ENCODE data around the gene ITCH. TPM values are rescaled to one million over a fixed set of nuclear protein-coding genes. Genes with fewer than 3 reads are reported as not detected.

ITCH gene
- total and polyA plus RNA-seq, 2 donors (not counting 3 experiments of a cell fraction or from before 2014, with no cell fraction given), result 6.4 to 57.4 TPM

DNA sequence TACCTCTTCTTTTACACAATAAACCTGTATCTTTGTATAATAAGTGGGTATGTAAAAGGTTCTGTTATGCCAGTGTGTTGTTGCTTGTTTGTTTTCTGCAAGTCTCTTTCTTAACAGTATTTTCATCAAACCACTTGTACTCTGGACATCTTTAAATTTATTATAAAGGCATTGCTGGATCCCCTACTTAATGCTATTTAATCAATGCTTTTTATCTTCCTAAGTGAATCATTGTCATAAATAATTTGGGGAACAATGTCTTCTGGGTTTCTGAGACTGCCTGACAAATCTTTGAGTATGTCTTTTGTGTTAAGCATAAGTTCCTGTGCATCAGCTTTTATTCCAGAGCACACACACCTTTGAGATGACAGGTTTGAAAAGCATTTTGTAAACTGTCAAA, 64.7 kb downstream of the ITCH start:
- H3K9me1 ChIP-seq (replicated peaks; ENCODE audit: control insufficient read depth, extremely low read depth, insufficient read depth, low read length), result no peaks in the 10 kb centered on the region
- dilution Hi-C loops (cut with MboI; ENCODE audit: extremely low pct_ligation_motif_present, low sequenced_read_pairs), result no loop called here
- no peak for DNase-seq (ENCODE audit: low read depth, low spot score)
- CTCF ChIA-PET, result interaction anchor here (1.7 to 2.1 kb wide), 2 partner anchors 9 to 115 kb away, joined by 5 to 14 read pairs; no protein-coding TSS in a partner anchor
- POLR2A ChIA-PET, result no interaction called here
- TF ChIP-seq, protein P1, sequence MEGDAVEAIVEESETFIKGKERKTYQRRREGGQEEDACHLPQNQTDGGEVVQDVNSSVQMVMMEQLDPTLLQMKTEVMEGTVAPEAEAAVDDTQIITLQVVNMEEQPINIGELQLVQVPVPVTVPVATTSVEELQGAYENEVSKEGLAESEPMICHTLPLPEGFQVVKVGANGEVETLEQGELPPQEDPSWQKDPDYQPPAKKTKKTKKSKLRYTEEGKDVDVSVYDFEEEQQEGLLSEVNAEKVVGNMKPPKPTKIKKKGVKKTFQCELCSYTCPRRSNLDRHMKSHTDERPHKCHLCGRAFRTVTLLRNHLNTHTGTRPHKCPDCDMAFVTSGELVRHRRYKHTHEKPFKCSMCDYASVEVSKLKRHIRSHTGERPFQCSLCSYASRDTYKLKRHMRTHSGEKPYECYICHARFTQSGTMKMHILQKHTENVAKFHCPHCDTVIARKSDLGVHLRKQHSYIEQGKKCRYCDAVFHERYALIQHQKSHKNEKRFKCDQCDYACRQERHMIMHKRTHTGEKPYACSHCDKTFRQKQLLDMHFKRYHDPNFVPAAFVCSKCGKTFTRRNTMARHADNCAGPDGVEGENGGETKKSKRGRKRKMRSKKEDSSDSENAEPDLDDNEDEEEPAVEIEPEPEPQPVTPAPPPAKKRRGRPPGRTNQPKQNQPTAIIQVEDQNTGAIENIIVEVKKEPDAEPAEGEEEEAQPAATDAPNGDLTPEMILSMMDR (IDR thresholded peaks at IDR 0.05; ENCODE audit: extremely low read depth in 1 of 2, insufficient read depth in 1 of 2, low read depth in 1 of 2, low read length in 2 of 2), result no peak
- no peak for TF ChIP-seq MAX (IDR thresholded peaks at IDR 0.05; ENCODE audit: insufficient read depth, insufficient read length)
- TF ChIP-seq GATA2 (IDR thresholded peaks at IDR 0.05; ENCODE audit: insufficient read depth, insufficient read length, low read depth, low read length), result no peak
- no peak for TF ChIP-seq POLR2AphosphoS5 (IDR thresholded peaks at IDR 0.05; ENCODE audit: insufficient read depth, low read depth, low read length)
- no peak for TF ChIP-seq MYC (IDR thresholded peaks at IDR 0.05; ENCODE audit: low read depth, low read length)
- TF ChIP-seq FOS (IDR thresholded peaks at IDR 0.05; ENCODE audit: borderline replicate concordance, insufficient read depth, low read length), result no peak
- TF ChIP-seq POLR2A (IDR thresholded peaks at IDR 0.05; ENCODE audit: low read depth, low read length), result no peak
- TF ChIP-seq EZH2 (IDR thresholded peaks at IDR 0.05; ENCODE audit: borderline replicate concordance, low read depth, low read length, severe bottlenecking), result no peak
- no peak for TF ChIP-seq JUN (IDR thresholded peaks at IDR 0.05; ENCODE audit: borderline replicate concordance, insufficient read depth, insufficient read length, low read depth)
- FAIRE-seq, result no peak
- H3K4me1 ChIP-seq (ENCODE audit: control insufficient read depth, extremely low read depth, insufficient read depth, low read length), result no peaks in the 10 kb centered on the region
- H2AFZ ChIP-seq (ENCODE audit: low read depth, low read length), result no peak overlapping the region
- no peak overlapping the region for H3K27ac ChIP-seq (ENCODE audit: insufficient read depth, low read depth, low read length)
- no peaks in the 10 kb centered on the region for H3K27me3 ChIP-seq (ENCODE audit: control insufficient read depth in 2 of 2, insufficient read depth in 2 of 2, low read length in 2 of 2)
- H4K20me1 ChIP-seq (replicated peaks; ENCODE audit: control insufficient read depth, extremely low read depth, insufficient read depth, low read length), result no peaks in the 10 kb centered on the region
- H3K79me2 ChIP-seq (ENCODE audit: control insufficient read depth, insufficient read depth, low read length), result no peaks in the 10 kb centered on the region
- H3K9ac ChIP-seq (replicated peaks; ENCODE audit: extremely low read depth, insufficient read depth, low read length), result no peak overlapping the region
- H3K4me3 ChIP-seq (replicated peaks in 1 of 3; ENCODE audit: insufficient read depth in 1 of 3, low read depth in 1 of 3, low read length in 3 of 3), result no peak overlapping the region
- no peak overlapping the region for H3K4me2 ChIP-seq (ENCODE audit: insufficient read depth, low read length)
- peaks cover 5 to 13% of the 10 kb centered on the region in 2 experiments for H3K36me3 ChIP-seq (ENCODE audit: control insufficient read depth in 2 of 2, extremely low read depth in 1 of 2, insufficient read depth in 2 of 2, low read length in 2 of 2)
- H3K9me3 ChIP-seq (replicated peaks; ENCODE audit: control insufficient read depth, insufficient read depth, low read length), result no peaks in the 10 kb centered on the region
- intact Hi-C loops (cut with micrococcal nuclease), result no loop called here
- BruUV-seq (replicated peaks), result no TSS peak

Measured in endothelial cell of umbilical vein (primary cell).